Ecto neural progenitor cell (in vitro differentiated cells): ENCODE results near the gene SHISAL1.
"Not testable (repeated sequence)": the region's sequence is repeated elsewhere in the genome, so short reads cannot be mapped to it uniquely, and the experiment has no call there.

Experiments used
- DNase-seq: peaks from one replicate; pipeline ENCODE4 v3.0.0-alpha.2; 2018; ENCODE audit warnings: low spot score

Gene SHISAL1

GRCh38 chr22:44261164-44261860 is 51.4 kb downstream of the SHISAL1 start:
- DNase-seq: peak; percentile 36

DNA sequence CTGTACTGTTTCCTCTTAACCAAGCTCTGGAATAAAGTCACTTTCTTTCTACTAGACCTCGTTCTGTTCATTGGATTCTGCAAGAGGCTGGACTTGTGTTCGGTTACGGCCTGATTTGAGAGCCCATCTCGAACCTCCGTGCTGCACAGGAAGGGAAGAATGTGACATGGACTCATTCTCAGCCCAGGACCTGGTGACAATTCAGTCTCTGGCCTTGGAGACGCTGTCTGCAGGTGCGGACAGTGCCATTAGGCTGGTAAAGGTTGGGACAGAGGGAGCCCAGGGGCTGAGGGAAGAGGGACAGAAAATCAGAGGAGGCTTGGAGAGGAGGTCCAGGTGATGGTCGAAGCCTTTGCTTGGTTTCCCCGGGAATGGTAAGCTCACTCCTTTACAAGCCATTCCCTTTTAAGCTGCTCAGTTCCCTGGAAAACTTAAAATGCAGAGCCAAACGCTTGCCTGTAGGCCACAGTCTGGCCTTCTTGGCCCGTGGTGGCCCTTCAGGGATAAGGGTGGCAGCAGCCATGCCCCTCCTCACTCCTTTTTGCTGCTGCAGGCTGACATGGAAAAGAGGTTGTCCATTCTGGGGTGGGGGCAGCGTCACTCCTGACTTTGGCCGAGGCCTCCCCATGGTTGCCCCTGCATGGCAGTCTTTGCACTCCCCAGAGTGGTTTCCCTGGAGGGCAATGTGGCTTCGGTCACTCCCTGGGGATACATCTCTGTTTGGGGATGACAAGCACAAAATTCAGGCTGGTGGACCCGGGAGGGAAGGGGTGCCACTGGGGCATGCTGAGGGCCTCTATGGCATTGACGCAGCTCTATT is 52.3 kb downstream of the SHISAL1 start:
- DNase-seq: peak; percentile 39

DNA sequence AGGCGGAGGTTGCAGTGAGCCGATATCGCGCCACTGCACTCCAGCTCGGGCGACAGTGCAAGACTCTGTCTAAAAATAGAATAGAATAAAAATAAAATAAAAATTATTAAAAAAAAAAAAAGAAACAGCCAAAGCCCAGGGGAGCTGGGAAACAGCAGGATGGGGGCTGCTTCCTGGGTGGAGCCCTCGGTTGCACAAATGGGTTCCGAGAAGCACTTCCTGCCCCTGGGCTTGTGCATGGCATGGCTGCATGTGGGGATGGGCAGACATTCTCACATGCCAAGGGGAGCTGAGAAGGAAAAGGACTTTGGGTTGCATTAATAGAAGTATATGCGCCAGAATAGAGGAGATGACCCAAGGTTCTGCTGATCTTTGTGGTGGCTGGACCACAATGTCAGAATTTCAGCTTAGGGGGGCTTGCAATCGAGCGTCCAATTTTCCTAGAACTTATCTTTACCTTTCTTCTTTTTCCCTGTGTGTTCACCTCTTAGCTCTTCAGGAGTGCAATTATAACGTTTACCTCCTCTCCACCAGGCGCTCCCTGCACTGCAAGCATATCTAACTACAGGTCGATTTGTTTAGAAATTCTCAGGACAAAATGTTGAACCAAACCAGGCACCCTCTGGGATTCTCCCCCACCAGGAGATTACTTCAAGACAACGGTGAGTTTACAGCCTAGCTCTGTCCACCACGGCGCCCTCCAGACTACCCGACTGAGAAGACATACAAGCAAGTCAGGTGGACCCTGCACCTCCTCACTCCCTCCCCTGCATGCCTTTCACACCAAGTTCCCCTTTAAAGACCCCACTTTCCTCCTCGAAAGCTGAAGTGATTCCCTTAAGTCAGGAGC is 53.2 kb downstream of the SHISAL1 start:
- DNase-seq: peak; percentile 41

DNA sequence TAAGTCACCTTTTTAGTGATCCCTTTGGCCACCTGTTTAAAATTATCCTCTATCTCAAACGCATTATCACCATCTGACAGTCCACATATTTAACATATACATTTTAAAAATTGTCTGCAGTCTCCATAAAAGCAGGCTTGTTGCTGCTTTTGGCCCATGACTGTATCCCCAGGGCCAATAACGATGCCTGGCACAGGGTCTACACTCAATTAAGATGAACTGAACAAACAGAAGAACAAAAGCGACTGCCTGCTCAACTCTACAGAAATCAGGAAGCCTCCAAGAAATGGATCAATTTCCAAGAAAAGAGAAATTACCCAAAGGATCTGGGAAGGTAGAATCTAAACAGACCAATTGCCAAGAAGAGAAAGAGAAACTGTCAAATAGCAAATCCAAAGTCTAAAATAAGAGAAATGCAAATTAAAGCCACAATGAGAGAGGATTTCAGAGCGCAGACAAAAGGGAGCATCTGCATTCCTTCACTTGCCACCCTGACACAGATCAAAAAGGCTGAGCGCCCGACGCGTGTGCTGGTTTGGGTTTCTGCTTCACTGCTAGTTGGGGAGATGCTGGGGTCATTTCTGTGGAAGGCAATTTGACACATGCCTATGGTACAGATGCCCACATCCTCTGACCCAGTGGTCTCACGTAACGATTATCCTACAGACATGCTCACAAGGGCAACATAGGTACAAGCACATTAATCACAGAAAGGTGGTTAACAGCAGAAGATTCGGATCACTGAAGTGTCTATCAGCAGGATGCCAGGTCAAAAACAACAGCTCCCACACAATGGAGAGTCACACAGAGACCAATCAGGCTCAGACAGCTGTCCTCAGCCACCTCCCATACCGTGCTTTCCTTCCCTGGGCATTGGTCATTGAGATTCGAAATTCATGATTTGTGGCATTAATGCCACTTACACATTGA is 55.9 kb downstream of the SHISAL1 start:
- peak; percentile 46 for DNase-seq

- no peak for DNase-seq
These were observed 56.7 kb downstream of the SHISAL1 start for GRCh38 chr22:44256085-44256484.

DNA sequence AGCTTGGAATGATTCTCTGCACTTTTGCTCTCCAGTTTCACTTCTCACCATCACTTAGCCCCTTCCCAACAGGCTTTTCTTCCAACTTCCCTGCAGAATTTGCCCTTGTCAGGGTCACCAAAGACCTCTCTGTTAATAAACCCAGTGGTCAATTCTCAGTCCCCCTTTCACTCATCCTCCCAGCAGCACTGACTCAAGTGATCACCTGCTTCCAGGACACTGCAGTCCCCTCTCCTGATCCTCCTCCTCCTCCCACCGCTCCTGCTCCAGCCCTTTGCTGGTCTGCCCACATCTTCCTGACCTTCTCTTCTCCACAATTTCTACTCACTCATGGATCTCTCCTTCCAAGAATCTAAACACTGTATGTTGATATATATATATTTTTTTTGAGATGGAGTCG is 57.9 kb downstream of the SHISAL1 start:
- no peak for DNase-seq

GRCh38 chr22:44249376-44250147 is 63.2 kb downstream of the SHISAL1 start:
- no peak for DNase-seq

DNA sequence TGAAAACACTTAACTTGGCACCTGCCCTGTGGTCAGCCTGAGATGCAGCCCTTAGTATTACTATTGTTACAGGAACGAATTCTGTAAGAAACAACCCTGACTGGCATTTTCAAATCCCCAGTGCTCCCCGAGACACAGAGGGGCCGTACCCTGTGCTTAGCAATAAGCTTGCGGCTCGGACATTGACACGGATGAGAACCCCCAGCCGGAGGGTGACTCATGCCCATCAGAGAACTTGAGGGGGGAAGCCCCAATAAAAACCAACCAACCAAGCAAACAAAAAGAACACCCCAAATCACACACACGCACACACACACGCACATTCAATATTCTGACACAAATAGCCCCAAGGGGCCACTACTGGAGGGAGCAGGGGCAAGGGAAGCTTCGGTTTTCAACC is 63.8 kb downstream of the SHISAL1 start:
- no peak for DNase-seq

GRCh38 chr22:44247923-44248892 is 64.5 kb downstream of the SHISAL1 start:
- DNase-seq: no peak

- DNase-seq: no peak
These were observed 65.4 kb downstream of the SHISAL1 start for GRCh38 chr22:44247346-44247745.

- no peak for DNase-seq
These were observed 66.0 kb downstream of the SHISAL1 start for GRCh38 chr22:44246615-44247326.

DNA sequence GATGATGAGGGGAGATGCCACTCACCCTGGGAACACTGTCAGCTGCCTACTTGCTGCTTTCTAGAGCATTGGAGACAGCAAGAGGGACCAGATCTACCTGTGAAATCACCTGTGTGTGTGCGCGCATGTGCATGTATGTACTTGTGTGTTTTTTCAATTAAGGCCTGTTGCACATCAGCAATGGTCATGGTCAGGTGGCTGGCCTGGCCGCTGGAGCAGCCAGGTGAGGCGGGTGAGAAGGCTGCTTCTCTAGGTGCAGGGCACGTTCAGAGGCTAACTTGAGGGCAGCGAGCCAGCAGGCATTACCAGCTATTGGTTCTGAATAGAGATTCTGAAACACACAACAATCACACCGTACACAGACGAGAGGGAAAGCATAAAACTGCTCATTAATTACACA is 66.9 kb downstream of the SHISAL1 start:
- no peak for DNase-seq

- no peak for DNase-seq
These were observed 67.3 kb downstream of the SHISAL1 start for GRCh38 chr22:44245438-44245837.

DNA sequence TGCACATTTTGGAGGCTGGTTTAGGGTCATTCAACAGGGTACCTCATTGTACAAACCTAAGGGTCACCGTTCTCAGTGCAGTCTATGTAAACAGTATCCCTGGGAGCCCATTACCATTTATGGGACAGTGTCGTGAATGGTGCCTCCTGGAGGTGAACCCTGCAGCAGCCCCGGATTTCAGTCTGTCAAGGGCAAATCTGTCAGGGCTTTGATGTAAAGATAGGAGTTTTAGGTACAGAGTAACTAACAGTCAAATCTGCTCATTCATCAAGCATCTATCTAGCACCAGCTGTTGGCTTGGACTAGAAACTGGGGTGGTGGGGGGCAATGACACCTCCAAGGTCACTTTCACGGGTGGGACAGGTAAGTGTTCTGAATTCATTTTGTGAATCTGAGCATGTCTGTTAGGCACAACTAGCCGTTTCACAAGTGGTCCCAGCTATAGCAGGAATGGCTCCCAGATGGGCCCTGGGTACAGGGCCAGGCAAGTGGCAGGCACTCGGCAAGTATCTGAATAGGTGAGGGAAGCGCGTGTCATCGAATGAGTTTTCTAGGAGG is 68.4 kb downstream of the SHISAL1 start:
- DNase-seq: no peak

DNA sequence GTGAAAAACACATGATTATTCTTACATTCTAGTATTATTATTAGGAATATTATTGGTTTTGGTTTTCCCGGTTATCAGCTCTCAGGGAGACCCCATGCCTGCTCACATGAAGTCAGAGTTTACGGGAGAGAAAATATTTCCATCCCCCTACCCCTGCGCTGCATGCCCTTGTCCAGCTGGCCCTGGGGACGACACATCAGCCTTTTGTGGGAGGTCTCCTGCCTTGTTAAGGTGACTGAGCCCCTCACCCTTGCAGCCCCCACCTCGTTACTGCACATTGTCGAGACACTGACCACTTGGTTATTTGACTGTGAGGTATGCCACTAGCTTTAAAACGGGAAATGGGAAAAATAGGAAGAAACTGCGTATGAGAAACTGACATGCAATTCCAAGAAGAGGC is 69.0 kb downstream of the SHISAL1 start:
- no peak for DNase-seq

- no peak for DNase-seq
These were observed 69.6 kb downstream of the SHISAL1 start for GRCh38 chr22:44242946-44243724.

GRCh38 chr22:44241121-44241520 is 71.6 kb downstream of the SHISAL1 start:
- DNase-seq: not testable (repeated sequence)

GRCh38 chr22:44237290-44237689 is 75.5 kb downstream of the SHISAL1 start:
- no peak for DNase-seq
